ENCODE measurements around the gene TAF4B.
"Not testable (repeated sequence)": the region's sequence is repeated elsewhere in the genome, so short reads cannot be mapped to it uniquely, and the experiment has no call there.

The TAF4B gene

GRCh38 chr18:26350961-26351360 is 124.7 kb downstream of the TAF4B start:
- Histone ChIP-seq H3K4me1 (ENCODE audit: insufficient read depth, low read length) (no peaks in the 10 kb centered on the region), H3K9me3 (ENCODE audit: low read length) (no peaks in the 10 kb centered on the region), H3K27me3 (ENCODE audit: control insufficient read depth in 1 of 2, insufficient read depth in 2 of 2, low read length in 2 of 2) (no peaks in the 10 kb centered on the region), H3K4me3 (ENCODE audit: low read depth in 1 of 2, low read length in 2 of 2) (no peak overlapping the region), H3K27ac (ENCODE audit: low read depth, low read length) (no peak overlapping the region), H3K9ac (ENCODE audit: low read length) (no peak overlapping the region), H3K36me3 (ENCODE audit: insufficient read depth, low read length) (no peaks in the 10 kb centered on the region)

GRCh38 chr18:26356045-26356785 is 130.0 kb downstream of the TAF4B start:
- no peaks in the 10 kb centered on the region for H3K27me3 ChIP-seq (ENCODE audit: control insufficient read depth in 1 of 2, insufficient read depth in 2 of 2, low read length in 2 of 2)
- H3K9ac ChIP-seq (ENCODE audit: low read length): no peak overlapping the region
- H3K9me3 ChIP-seq (ENCODE audit: low read length): no peaks in the 10 kb centered on the region
- no peak overlapping the region for H3K4me3 ChIP-seq (ENCODE audit: low read depth in 1 of 2, low read length in 2 of 2)
- H3K27ac ChIP-seq (ENCODE audit: low read depth, low read length): no peak overlapping the region
- H3K4me1 ChIP-seq (ENCODE audit: insufficient read depth, low read length): no peaks in the 10 kb centered on the region
- no peaks in the 10 kb centered on the region for H3K36me3 ChIP-seq (ENCODE audit: insufficient read depth, low read length)

GRCh38 chr18:26357960-26358359 is 131.7 kb downstream of the TAF4B start:
- Histone ChIP-seq H3K9me3 (ENCODE audit: low read length) (no peaks in the 10 kb centered on the region), H3K36me3 (ENCODE audit: insufficient read depth, low read length) (no peaks in the 10 kb centered on the region), H3K27ac (ENCODE audit: low read depth, low read length) (no peak overlapping the region), H3K9ac (ENCODE audit: low read length) (no peak overlapping the region), H3K4me1 (ENCODE audit: insufficient read depth, low read length) (no peaks in the 10 kb centered on the region), H3K4me3 (ENCODE audit: low read depth in 1 of 2, low read length in 2 of 2) (no peak overlapping the region), H3K27me3 (ENCODE audit: control insufficient read depth in 1 of 2, insufficient read depth in 2 of 2, low read length in 2 of 2) (no peaks in the 10 kb centered on the region)

- no peak overlapping the region for H3K9ac ChIP-seq (ENCODE audit: low read length)
- H3K9me3 ChIP-seq (ENCODE audit: low read length): no peaks in the 10 kb centered on the region
- no peaks in the 10 kb centered on the region for H3K36me3 ChIP-seq (ENCODE audit: insufficient read depth, low read length)
- H3K27me3 ChIP-seq (ENCODE audit: control insufficient read depth in 1 of 2, insufficient read depth in 2 of 2, low read length in 2 of 2): no peaks in the 10 kb centered on the region
- H3K27ac ChIP-seq (ENCODE audit: low read depth, low read length): no peak overlapping the region
- H3K4me1 ChIP-seq (ENCODE audit: insufficient read depth, low read length): no peaks in the 10 kb centered on the region
- no peak overlapping the region for H3K4me3 ChIP-seq (ENCODE audit: low read depth in 1 of 2, low read length in 2 of 2)
Observed at GRCh38 chr18:26362021-26362420, 135.8 kb downstream of the TAF4B start.

GRCh38 chr18:26367425-26367824 is 141.2 kb downstream of the TAF4B start:
- Histone ChIP-seq H3K4me3 (ENCODE audit: low read depth in 1 of 2, low read length in 2 of 2) (no peak overlapping the region), H3K27me3 (ENCODE audit: control insufficient read depth in 1 of 2, insufficient read depth in 2 of 2, low read length in 2 of 2) (no peaks in the 10 kb centered on the region), H3K9me3 (ENCODE audit: low read length) (no peaks in the 10 kb centered on the region)

GRCh38 chr18:26370037-26370436 is 143.8 kb downstream of the TAF4B start:
- no peak overlapping the region for H3K9ac ChIP-seq (ENCODE audit: low read length)

More at GRCh38 chr18:26367425-26367824, 141.2 kb downstream of the TAF4B start:
- Histone ChIP-seq H3K27ac (ENCODE audit: low read depth, low read length) (no peak overlapping the region), H3K36me3 (ENCODE audit: insufficient read depth, low read length) (no peaks in the 10 kb centered on the region), H3K4me1 (ENCODE audit: insufficient read depth, low read length) (no peaks in the 10 kb centered on the region), H3K9ac (ENCODE audit: low read length) (no peak overlapping the region)

GRCh38 chr18:26376105-26376504 is 149.9 kb downstream of the TAF4B start:
- Histone ChIP-seq H3K9me3 (ENCODE audit: low read length) (no peaks in the 10 kb centered on the region), H3K9ac (ENCODE audit: low read length) (no peak overlapping the region), H3K4me3 (ENCODE audit: low read depth in 1 of 2, low read length in 2 of 2) (no peak overlapping the region), H3K4me1 (ENCODE audit: insufficient read depth, low read length) (no peaks in the 10 kb centered on the region), H3K27ac (ENCODE audit: low read depth, low read length) (no peak overlapping the region), H3K36me3 (ENCODE audit: insufficient read depth, low read length) (no peaks in the 10 kb centered on the region), H3K27me3 (ENCODE audit: control insufficient read depth in 1 of 2, insufficient read depth in 2 of 2, low read length in 2 of 2) (no peaks in the 10 kb centered on the region)

More at GRCh38 chr18:26370037-26370436, 143.8 kb downstream of the TAF4B start:
- Histone ChIP-seq H3K36me3 (ENCODE audit: insufficient read depth, low read length) (no peaks in the 10 kb centered on the region), H3K27me3 (ENCODE audit: control insufficient read depth in 1 of 2, insufficient read depth in 2 of 2, low read length in 2 of 2) (no peaks in the 10 kb centered on the region), H3K9me3 (ENCODE audit: low read length) (no peaks in the 10 kb centered on the region), H3K4me3 (ENCODE audit: low read depth in 1 of 2, low read length in 2 of 2) (no peak overlapping the region), H3K27ac (ENCODE audit: low read depth, low read length) (no peak overlapping the region), H3K4me1 (ENCODE audit: insufficient read depth, low read length) (no peaks in the 10 kb centered on the region)

- Histone ChIP-seq H3K27ac (ENCODE audit: low read depth, low read length) (no peak overlapping the region), H3K27me3 (ENCODE audit: control insufficient read depth in 1 of 2, insufficient read depth in 2 of 2, low read length in 2 of 2) (no peaks in the 10 kb centered on the region), H3K4me1 (ENCODE audit: insufficient read depth, low read length) (no peaks in the 10 kb centered on the region), H3K4me3 (ENCODE audit: low read depth in 1 of 2, low read length in 2 of 2) (no peak overlapping the region), H3K9ac (ENCODE audit: low read length) (no peak overlapping the region), H3K36me3 (ENCODE audit: insufficient read depth, low read length) (no peaks in the 10 kb centered on the region), H3K9me3 (ENCODE audit: low read length) (no peaks in the 10 kb centered on the region)
Observed at GRCh38 chr18:26378701-26379100, 152.5 kb downstream of the TAF4B start.

- not testable (repeated sequence) for H3K27me3 ChIP-seq (ENCODE audit: control insufficient read depth in 1 of 2, insufficient read depth in 2 of 2, low read length in 2 of 2); H3K4me1 ChIP-seq (ENCODE audit: insufficient read depth, low read length); H3K36me3 ChIP-seq (ENCODE audit: insufficient read depth, low read length); H3K9me3 ChIP-seq (ENCODE audit: low read length); H3K9ac ChIP-seq (ENCODE audit: low read length); H3K4me3 ChIP-seq (ENCODE audit: low read depth in 1 of 2, low read length in 2 of 2); H3K27ac ChIP-seq (ENCODE audit: low read depth, low read length)
Observed at GRCh38 chr18:26381555-26381954, 155.3 kb downstream of the TAF4B start.

- H3K36me3 ChIP-seq (ENCODE audit: insufficient read depth, low read length): no peaks in the 10 kb centered on the region
- H3K27ac ChIP-seq (ENCODE audit: low read depth, low read length): no peak overlapping the region
- H3K4me1 ChIP-seq (ENCODE audit: insufficient read depth, low read length): no peaks in the 10 kb centered on the region
- no peak overlapping the region for H3K9ac ChIP-seq (ENCODE audit: low read length)
- no peaks in the 10 kb centered on the region for H3K27me3 ChIP-seq (ENCODE audit: control insufficient read depth in 1 of 2, insufficient read depth in 2 of 2, low read length in 2 of 2)
- no peak overlapping the region for H3K4me3 ChIP-seq (ENCODE audit: low read depth in 1 of 2, low read length in 2 of 2)
- H3K9me3 ChIP-seq (ENCODE audit: low read length): no peaks in the 10 kb centered on the region
Observed at GRCh38 chr18:26383454-26384270, 157.4 kb downstream of the TAF4B start.

GRCh38 chr18:26386002-26386401 is 159.8 kb downstream of the TAF4B start:
- no peak overlapping the region for H3K4me3 ChIP-seq (ENCODE audit: low read depth in 1 of 2, low read length in 2 of 2)

More at GRCh38 chr18:26386002-26386401, 159.8 kb downstream of the TAF4B start:
- Histone ChIP-seq H3K27ac (ENCODE audit: low read depth, low read length) (no peak overlapping the region), H3K27me3 (ENCODE audit: control insufficient read depth in 1 of 2, insufficient read depth in 2 of 2, low read length in 2 of 2) (no peaks in the 10 kb centered on the region), H3K36me3 (ENCODE audit: insufficient read depth, low read length) (no peaks in the 10 kb centered on the region), H3K9ac (ENCODE audit: low read length) (no peak overlapping the region), H3K4me1 (ENCODE audit: insufficient read depth, low read length) (no peaks in the 10 kb centered on the region), H3K9me3 (ENCODE audit: low read length) (no peaks in the 10 kb centered on the region)
